Activated CD4-positive, alpha-beta memory T cell treated with anti-CD3 and anti-CD28 coated beads for 36 hours (primary cell): Measurements from ENCODE around the gene KIF3C. TPM values are rescaled to one million over a fixed set of nuclear protein-coding genes. Genes with fewer than 3 reads are reported as not detected.
"Not testable (repeated sequence)": the region's sequence is repeated elsewhere in the genome, so short reads cannot be mapped to it uniquely, and the experiment has no call there.

Experiments used
- CTCF ChIA-PET: fragments of 350-600 bp; sonication (Branson Sonifier 250); formaldehyde crosslinking; loops from one replicate; lab custom pipeline; 2021; ENCODE audit warnings: antibody characterized with exemption, inconsistent platforms; lab: Charles Lee
- POLR2A ChIA-PET: fragments of 350-600 bp; sonication (Branson Sonifier 250); formaldehyde crosslinking; loops from one replicate; lab custom pipeline; 2021; ENCODE audit warnings: antibody characterized with exemption; lab: Charles Lee
- DNase-seq: peaks from one replicate; pipeline ENCODE4 v3.0.0-alpha.2; 2020
- H3K27ac Mint-ChIP-seq: one replicate; pipeline ENCODE4 v1.8.0; 2021; ENCODE audit warnings: mixed read lengths
- H3K27me3 Mint-ChIP-seq: one replicate; pipeline ENCODE4 v1.8.0; 2021; ENCODE audit warnings: mixed read lengths
- H3K36me3 Mint-ChIP-seq: one replicate; pipeline ENCODE4 v1.8.0; 2021; ENCODE audit warnings: mixed read lengths
- H3K4me1 Mint-ChIP-seq: one replicate; pipeline ENCODE4 v1.8.0; 2021; ENCODE audit warnings: low read depth, mixed read lengths
- H3K4me3 Mint-ChIP-seq: one replicate; pipeline ENCODE4 v1.8.0; 2021; ENCODE audit warnings: mild to moderate bottlenecking, mixed read lengths
- H3K9me3 Mint-ChIP-seq: one replicate; pipeline ENCODE4 v1.8.0; 2021; ENCODE audit warnings: mixed read lengths
- intact Hi-C: fragments of 100-400 bp; cut with micrococcal nuclease; formaldehyde crosslinking; loops from one replicate; pipeline ENCODE4 v1.15.1; 2023
- total RNA-seq, 2 experiments: library from RNA; stranded (reverse); gene quantifications; one replicate each; pipeline ENCODE4 v1.2.3, GENCODE V29; 2021

Gene KIF3C
- total RNA-seq, 2 experiments from 2014 or later = 5.3 to 5.4 TPM

DNA sequence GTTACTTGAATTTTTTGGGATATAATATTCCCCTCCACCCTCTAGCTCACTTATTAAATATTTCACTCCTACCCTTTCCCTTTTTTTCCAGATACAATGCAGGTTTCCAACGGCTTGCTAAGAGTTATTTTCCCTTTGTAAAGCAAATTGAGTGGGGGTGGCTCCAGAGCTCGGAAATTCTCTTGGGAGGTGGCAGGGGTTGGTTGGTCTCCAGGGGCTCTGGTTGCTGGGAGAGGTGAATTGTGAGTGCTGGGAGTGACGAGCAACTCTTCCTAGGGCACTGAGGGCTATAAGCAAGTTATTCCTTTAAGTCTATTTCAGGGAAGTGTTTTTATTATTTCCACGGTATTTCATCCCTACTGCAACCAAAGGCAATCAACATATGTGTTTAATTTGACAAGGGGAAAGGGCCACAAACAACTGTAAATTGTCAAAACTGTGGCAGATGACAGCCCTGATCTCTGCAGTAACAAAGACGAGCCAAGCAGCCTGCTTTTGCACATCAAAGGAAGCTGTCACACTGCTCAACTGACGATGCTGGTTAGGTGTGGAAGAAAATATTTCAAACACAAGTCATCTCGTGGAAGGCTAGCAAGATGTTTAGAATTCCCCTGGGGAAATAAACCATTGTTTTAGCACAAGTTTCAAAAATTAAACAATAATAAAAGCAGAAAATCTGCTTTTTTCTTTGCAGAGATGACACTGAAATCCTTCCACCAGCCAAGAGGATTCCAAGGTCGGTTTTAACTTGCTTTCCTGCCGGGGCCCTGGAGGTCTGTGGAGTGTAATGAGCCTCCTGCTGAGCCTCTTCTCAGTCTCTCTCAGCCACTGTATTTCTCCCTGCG lies 69.2 kb downstream of the KIF3C start:
- CTCF ChIA-PET = no interaction called here
- intact Hi-C loops = no loop called here

DNA sequence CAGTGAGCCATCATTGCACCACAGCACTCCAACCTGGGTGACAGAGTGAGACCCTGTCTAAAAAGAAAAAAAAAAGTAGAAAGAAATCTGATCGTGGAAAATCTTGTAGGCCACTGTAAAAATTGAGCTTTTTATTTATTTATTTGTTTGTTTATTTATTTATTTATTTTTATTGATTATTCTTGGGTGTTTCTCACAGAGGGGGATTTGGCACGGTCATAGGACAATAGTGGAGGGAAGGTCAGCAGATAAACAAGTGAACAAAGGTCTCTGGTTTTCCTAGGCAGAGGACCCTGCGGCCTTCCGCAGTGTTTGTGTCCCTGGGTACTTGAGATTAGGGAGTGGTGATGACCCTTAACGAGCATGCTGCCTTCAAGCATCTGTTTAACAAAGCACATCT lies 72.7 kb downstream of the KIF3C start:
- H3K27me3 Mint-ChIP-seq, POLR2A ChIA-PET, H3K9me3 Mint-ChIP-seq, H3K27ac Mint-ChIP-seq, H3K4me1 Mint-ChIP-seq, intact Hi-C loops, H3K4me3 Mint-ChIP-seq, DNase-seq, H3K36me3 Mint-ChIP-seq: not testable (repeated sequence)
- CTCF ChIA-PET = interaction anchor here (0.6 kb wide), 1 partner anchor 668 kb away, joined by 3 read pairs; no protein-coding TSS in a partner anchor

More for the DNA sequence above, 69.2 kb downstream of the KIF3C start:
- H3K27me3 Mint-ChIP-seq = no peaks in the 10 kb centered on the region
- H3K9me3 Mint-ChIP-seq = no peaks in the 10 kb centered on the region
- no peak overlapping the region for H3K27ac Mint-ChIP-seq
- POLR2A ChIA-PET = no interaction called here
- DNase-seq = no peak
- no peaks in the 10 kb centered on the region for H3K36me3 Mint-ChIP-seq
- H3K4me3 Mint-ChIP-seq = no peak overlapping the region
- peaks cover 11% of the 10 kb centered on the region for H3K4me1 Mint-ChIP-seq

DNA sequence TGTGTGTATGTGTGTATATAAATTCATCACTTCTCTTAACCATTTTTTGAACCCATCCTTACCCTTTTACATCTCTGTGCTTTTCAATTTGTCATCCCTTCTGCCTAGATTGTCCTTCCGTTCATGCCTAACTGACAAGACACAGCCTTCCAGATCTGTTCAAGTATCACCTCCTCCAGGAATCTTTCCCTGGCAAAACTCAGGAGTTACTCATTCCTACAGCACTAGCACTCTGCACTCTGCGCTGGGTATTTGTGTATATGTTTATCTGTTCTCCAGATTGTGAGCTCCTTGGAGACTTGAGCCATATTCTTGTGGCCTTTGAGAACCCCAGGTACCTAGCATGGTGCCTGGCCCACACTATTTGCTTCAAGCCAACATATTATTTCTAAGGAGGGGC lies 77.2 kb downstream of the KIF3C start:
- Mint-ChIP-seq H3K4me3 (no peak overlapping the region), H3K36me3 (no peaks in the 10 kb centered on the region), H3K27ac (no peak overlapping the region), H3K9me3 (no peaks in the 10 kb centered on the region), H3K27me3 (no peaks in the 10 kb centered on the region), H3K4me1 (no peaks in the 10 kb centered on the region)
- no peak for DNase-seq
- ChIA-PET POLR2A (no interaction called here), CTCF (no interaction called here)
- intact Hi-C loops = no loop called here

DNA sequence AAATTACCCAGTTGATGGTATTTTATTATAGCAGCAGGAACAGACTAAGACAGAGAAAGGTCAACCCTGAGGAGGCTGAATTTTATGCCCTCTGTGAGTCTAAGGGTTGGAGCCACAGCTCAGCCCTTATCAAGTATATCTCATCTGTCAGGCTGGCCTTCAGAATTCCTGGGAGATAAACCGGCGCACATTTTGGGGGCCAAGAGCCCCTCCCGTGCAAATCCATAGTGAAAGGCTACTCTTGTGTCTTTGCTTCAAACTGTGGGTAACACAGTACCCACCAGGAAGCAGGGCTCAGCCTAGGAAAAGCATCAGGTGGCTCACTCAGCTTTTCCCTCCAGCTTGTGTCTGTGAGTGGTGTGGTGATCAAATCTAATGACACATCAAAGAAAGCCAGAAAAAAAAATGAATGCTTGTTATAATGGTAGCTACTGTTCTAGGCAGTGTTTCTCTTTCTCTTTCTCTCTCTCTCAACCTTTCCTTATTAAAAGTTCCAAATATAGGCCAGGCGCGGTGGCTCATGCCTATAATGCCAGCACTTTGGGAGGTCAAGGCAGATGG lies 79.0 kb downstream of the KIF3C start:
- Mint-ChIP-seq H3K27ac (no peak overlapping the region), H3K4me3 (no peak overlapping the region), H3K27me3 (no peaks in the 10 kb centered on the region), H3K36me3 (no peaks in the 10 kb centered on the region), H3K4me1 (no peaks in the 10 kb centered on the region), H3K9me3 (no peaks in the 10 kb centered on the region)
- ChIA-PET POLR2A (no interaction called here), CTCF (interaction anchor here (1.9 kb wide), 1 partner anchor 51 kb away, joined by 5 read pairs; no protein-coding TSS in a partner anchor)
- intact Hi-C loops = no loop called here
- DNase-seq = no peak

DNA sequence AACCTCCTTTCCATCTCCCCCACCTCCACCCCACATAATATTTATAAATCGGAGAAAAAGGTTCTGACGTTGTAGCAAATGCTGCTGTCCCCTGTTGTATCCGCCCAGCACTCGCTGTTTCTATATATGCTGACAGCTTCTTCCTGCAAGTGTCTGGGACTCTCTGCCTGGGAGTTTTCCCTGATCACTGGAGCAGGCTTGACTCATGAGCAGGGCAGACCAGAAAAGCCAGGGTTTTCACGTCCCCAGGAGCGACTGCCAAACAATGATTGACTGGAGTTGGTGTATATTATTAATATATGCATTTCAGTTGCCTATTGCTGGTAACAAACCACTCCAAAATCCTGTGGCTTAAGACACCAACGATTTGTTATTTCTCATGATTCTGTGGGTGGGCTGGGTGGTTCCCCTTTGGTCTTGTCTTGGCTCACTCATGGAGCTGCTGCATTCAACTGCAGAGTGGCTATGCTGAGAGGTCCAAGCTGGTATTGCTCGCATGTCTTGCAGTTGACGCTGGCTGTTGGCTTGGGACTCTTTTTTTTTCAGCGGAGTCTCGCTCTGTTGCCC lies 82.8 kb downstream of the KIF3C start:
- H3K4me1 Mint-ChIP-seq = no peaks in the 10 kb centered on the region
- CTCF ChIA-PET = no interaction called here

DNA sequence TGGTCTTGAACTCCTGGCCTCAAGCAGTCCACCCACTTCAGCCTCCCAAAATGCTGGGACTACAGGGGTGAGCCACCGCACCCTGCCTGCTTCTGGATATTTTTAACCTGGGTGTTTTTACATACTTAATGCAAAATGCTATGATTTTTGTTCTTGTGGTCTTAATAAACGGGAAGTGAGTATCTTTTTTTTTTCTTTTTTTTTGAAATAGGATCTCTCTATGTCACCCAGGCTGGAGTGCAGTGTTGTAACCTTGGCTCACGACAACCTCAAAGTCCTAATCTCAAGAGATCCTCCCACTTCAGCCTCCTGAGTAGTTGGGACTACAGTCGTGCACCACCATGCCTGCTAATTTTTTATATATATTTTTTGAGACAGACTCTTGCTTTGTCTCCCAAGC lies 84.8 kb downstream of the KIF3C start:
- H3K27ac Mint-ChIP-seq = no peak overlapping the region
- ChIA-PET CTCF (no interaction called here), POLR2A (no interaction called here)
- H3K36me3 Mint-ChIP-seq = no peaks in the 10 kb centered on the region
- intact Hi-C loops = no loop called here
- H3K27me3 Mint-ChIP-seq = no peaks in the 10 kb centered on the region
- H3K9me3 Mint-ChIP-seq = no peaks in the 10 kb centered on the region
- no peak overlapping the region for H3K4me3 Mint-ChIP-seq
- DNase-seq = no peak
- no peaks in the 10 kb centered on the region for H3K4me1 Mint-ChIP-seq

More for the DNA sequence above, 82.8 kb downstream of the KIF3C start:
- Mint-ChIP-seq H3K4me3 (no peak overlapping the region), H3K9me3 (no peaks in the 10 kb centered on the region), H3K27ac (no peak overlapping the region), H3K27me3 (no peaks in the 10 kb centered on the region), H3K36me3 (no peaks in the 10 kb centered on the region)
- POLR2A ChIA-PET = no interaction called here
- no peak for DNase-seq
- intact Hi-C loops = no loop called here

DNA sequence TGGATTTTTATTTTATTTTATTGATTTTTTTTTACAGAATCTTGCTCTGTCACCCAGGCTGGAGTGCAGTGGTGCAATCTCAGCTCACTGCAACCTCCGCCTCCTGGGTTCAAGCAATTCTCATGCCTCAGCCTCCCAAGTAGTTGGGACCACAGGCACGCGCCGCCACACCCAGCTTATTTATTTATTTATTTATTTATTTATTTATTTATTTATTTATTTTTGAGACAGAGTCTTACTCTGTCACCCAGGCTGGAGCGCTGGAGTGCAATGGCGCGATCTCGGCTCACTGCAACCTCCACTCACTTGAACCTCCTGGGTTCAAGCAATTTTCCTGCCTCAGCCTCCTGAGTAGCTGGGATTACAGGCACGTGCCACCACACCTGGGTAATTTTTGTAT lies 86.0 kb downstream of the KIF3C start:
- H3K27me3 Mint-ChIP-seq, H3K27ac Mint-ChIP-seq, H3K9me3 Mint-ChIP-seq, CTCF ChIA-PET, H3K4me3 Mint-ChIP-seq, DNase-seq, H3K36me3 Mint-ChIP-seq, POLR2A ChIA-PET, H3K4me1 Mint-ChIP-seq, intact Hi-C loops: not testable (repeated sequence)

DNA sequence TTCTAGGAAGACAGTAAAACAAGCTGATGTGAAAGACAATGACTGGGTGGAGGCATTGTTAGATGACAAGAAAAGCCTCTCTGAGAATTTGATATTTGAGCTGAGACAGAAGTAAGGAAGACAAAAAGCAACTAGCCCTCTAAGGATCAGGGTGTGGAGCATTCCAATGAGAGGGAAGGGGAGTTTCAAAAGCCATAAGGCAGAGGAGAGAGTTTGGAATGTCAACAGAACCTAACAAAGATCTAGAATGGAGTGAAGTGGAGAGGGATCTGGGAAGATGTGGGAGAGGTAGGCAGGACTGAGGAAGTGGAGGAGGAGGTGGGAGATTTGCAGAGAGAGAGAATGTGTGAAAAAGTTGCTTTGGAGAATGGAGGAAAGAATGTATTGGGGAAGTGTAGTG lies 86.7 kb downstream of the KIF3C start:
- Mint-ChIP-seq H3K36me3 (no peaks in the 10 kb centered on the region), H3K4me3 (no peak overlapping the region), H3K9me3 (no peaks in the 10 kb centered on the region), H3K4me1 (no peaks in the 10 kb centered on the region), H3K27me3 (no peaks in the 10 kb centered on the region), H3K27ac (no peak overlapping the region)
- POLR2A ChIA-PET = interaction anchor here (0.5 kb wide), 1 partner anchor 533 kb away, joined by 4 read pairs; no protein-coding TSS in a partner anchor
- CTCF ChIA-PET = interaction anchor here (0.6 to 0.9 kb wide), 2 partner anchors 55 to 791 kb away, joined by 3 read pairs; no protein-coding TSS in a partner anchor
- intact Hi-C loops = no loop called here
- DNase-seq = no peak

DNA sequence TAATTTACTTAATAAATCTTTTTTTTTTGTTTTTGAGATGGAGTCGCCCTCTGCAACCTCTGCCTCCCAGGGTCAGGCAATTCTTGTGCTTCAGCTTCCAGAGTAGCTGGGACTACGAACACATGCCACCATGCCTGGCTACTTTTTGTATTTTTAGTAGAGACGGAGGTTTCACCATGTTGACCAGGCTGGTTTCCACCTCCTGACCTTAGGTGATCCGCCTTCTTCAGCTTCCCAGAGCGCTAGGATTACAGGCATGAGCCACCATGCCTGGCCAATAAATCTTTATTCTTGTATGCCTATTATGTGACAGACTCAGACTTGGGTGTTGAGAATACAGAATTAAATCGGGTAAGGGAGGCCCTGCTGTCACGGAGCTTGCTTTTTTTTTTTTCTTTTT lies 87.3 kb downstream of the KIF3C start:
- intact Hi-C loops = no loop called here
- H3K4me1 Mint-ChIP-seq = no peaks in the 10 kb centered on the region
- no peak overlapping the region for H3K4me3 Mint-ChIP-seq
- no peak overlapping the region for H3K27ac Mint-ChIP-seq
- ChIA-PET CTCF (interaction anchor here (0.6 to 0.9 kb wide), 2 partner anchors 55 to 791 kb away, joined by 3 read pairs; no protein-coding TSS in a partner anchor), POLR2A (no interaction called here)
- H3K27me3 Mint-ChIP-seq = no peaks in the 10 kb centered on the region
- DNase-seq = no peak
- no peaks in the 10 kb centered on the region for H3K9me3 Mint-ChIP-seq
- H3K36me3 Mint-ChIP-seq = no peaks in the 10 kb centered on the region

DNA sequence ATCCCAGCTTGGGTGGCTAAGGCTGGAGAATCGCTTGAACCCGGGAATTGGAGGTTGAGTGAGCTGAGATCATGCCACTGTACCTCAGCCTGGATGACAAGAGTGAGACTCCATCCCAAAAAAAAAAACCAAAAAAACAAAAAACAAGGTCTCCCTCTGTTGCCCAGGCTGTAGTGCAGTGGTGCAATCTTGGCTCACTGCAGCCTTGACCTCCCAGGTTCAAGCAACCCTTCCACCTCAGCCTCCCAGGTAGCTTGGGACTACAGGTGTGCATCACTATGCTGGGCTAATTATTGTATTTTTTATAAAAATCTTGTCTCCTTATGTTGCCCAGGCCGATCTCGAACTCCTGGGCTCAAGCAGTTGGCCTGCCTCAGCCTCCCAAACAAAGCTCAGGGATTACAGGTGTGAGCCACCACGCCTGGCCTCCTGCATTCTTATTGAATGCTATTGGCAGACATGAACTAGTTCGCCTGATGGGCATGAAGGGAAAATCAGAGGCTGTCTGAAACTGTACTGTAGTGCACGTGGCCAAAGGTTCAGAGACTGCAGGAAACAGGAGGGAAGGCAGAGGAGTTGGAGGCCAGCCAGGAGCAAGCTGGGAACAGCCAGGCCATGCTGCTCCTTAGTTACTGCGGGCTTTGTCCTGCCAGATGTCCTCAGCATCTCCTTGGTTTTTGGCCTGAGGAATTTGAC lies 88.0 kb downstream of the KIF3C start:
- no peaks in the 10 kb centered on the region for H3K36me3 Mint-ChIP-seq
- no peaks in the 10 kb centered on the region for H3K4me1 Mint-ChIP-seq
- no peak overlapping the region for H3K4me3 Mint-ChIP-seq
- no peaks in the 10 kb centered on the region for H3K9me3 Mint-ChIP-seq
- ChIA-PET CTCF (no interaction called here), POLR2A (no interaction called here)
- no peak for DNase-seq
- H3K27ac Mint-ChIP-seq = no peak overlapping the region
- intact Hi-C loops = no loop called here
- H3K27me3 Mint-ChIP-seq = no peaks in the 10 kb centered on the region

DNA sequence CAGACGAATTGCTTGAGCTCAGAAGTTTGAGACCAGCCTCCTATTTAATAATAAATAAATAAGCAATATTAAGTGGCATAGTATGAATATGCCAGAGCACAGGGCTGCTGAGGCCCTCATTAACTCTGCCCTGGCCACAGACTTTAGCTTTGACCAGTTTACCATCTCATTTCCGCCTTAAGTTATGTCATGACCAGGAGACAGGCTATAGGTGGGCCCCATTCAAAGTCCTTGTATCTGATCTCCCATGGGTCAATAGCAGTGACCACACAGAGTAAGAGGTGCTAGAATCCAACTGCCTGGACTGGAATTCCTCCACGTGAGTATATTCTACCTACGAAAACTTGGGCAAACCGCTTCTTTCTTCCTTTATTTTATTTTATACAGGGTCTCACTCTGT lies 90.6 kb downstream of the KIF3C start:
- Mint-ChIP-seq H3K36me3 (no peaks in the 10 kb centered on the region), H3K27ac (no peak overlapping the region), H3K4me3 (no peak overlapping the region), H3K9me3 (no peaks in the 10 kb centered on the region), H3K4me1 (no peaks in the 10 kb centered on the region), H3K27me3 (no peaks in the 10 kb centered on the region)
- ChIA-PET CTCF (no interaction called here), POLR2A (no interaction called here)
- intact Hi-C loops = no loop called here
- no peak for DNase-seq

DNA sequence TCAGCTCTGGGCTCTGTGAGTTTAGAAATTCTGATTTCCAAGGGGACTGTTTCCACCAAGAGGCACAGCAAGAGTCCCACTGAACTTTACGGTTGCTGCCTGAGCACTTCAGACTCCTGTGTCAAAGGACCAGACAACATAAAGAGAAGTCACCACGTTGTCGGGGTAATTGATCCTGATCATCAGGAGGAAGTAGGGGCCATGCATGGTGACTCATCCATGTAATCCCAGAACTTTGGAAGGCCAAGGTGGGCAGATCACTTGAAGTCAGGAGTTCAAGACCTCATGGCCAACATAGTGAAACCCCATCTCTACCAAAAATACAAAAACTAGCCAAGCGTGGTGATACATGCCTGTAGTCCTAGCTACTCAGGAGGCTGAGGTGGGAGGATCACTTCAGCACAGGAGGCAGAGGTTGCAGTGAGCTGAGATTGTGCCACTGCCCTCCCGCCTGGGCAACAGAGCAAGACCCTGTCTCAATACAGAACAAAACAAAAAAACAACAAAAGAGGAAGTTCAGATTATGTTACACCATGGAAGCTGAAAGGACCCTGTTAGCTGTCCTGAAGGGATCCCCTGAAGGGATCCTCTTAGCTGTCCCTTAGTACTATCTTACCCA lies 94.6 kb downstream of the KIF3C start:
- POLR2A ChIA-PET = no interaction called here
- intact Hi-C loops = no loop called here

More for the DNA sequence above, 94.6 kb downstream of the KIF3C start:
- no peak overlapping the region for H3K27ac Mint-ChIP-seq
- H3K9me3 Mint-ChIP-seq = no peaks in the 10 kb centered on the region
- H3K4me3 Mint-ChIP-seq = no peak overlapping the region
- no peaks in the 10 kb centered on the region for H3K4me1 Mint-ChIP-seq
- H3K27me3 Mint-ChIP-seq = peaks cover 1% of the 10 kb centered on the region
- CTCF ChIA-PET = no interaction called here
- H3K36me3 Mint-ChIP-seq = no peaks in the 10 kb centered on the region
- no peak for DNase-seq
